WTC11 (cell line): Measurements from ENCODE around the gene MYO1H. TPM values are rescaled to one million over a fixed set of nuclear protein-coding genes. Genes with fewer than 3 reads are reported as not detected.

Experiments used
- ATAC-seq: fragments of 200-7000 bp; cut with Tn5 transposase; 2 replicates; pipeline ENCODE4 v1.10.0; 2021; ENCODE audit warnings: mild to moderate bottlenecking, moderate library complexity
- CTCF ChIA-PET: fragments of 300-600 bp; sonication (Branson Sonifier 250); formaldehyde crosslinking; loops from one replicate; lab custom pipeline; 2021; ENCODE audit warnings: antibody characterized with exemption; lab: Charles Lee
- POLR2A ChIA-PET: fragments of 350-600 bp; sonication (Branson Sonifier 250); formaldehyde crosslinking; loops from one replicate; lab custom pipeline; 2021; ENCODE audit warnings: antibody characterized with exemption; lab: Charles Lee
- DNase-seq: peaks from one replicate; pipeline ENCODE4 v3.0.0; 2021; ENCODE audit warnings: low spot score
- H3K27ac Mint-ChIP-seq: 2 replicates; pipeline ENCODE4 v1.8.0; 2021; ENCODE audit warnings: mixed read lengths
- H3K27me3 Mint-ChIP-seq: 2 replicates; pipeline ENCODE4 v1.8.0; 2021; ENCODE audit warnings: low read depth, mild to moderate bottlenecking, moderate library complexity, mixed read lengths
- H3K36me3 Mint-ChIP-seq: 2 replicates; pipeline ENCODE4 v1.8.0; 2021; ENCODE audit warnings: mixed read lengths
- H3K4me1 Mint-ChIP-seq: 2 replicates; pipeline ENCODE4 v1.8.0; 2022; ENCODE audit warnings: mixed read lengths
- H3K4me3 Mint-ChIP-seq: 2 replicates; pipeline ENCODE4 v1.8.0; 2021; ENCODE audit warnings: mild to moderate bottlenecking, moderate library complexity, mixed read lengths
- H3K9me3 Mint-ChIP-seq: 2 replicates; pipeline ENCODE4 v1.8.0; 2021; ENCODE audit warnings: mixed read lengths
- ATF6 ChIP-seq: sonication (generic); formaldehyde crosslinking; IDR thresholded peaks from 2 replicates; pipeline ENCODE4 v1.8.1; 2023; ENCODE audit warnings: mild to moderate bottlenecking, missing genetic modification reagents
- CREB1 ChIP-seq: sonication (generic); formaldehyde crosslinking; IDR thresholded peaks from 2 replicates; pipeline ENCODE4 v1.8.0; 2023; ENCODE audit warnings: mild to moderate bottlenecking, missing genetic modification reagents
- HMGXB4 ChIP-seq: sonication (generic); formaldehyde crosslinking; IDR thresholded peaks from 2 replicates; pipeline ENCODE4 v1.8.1; 2023; ENCODE audit warnings: mild to moderate bottlenecking, moderate library complexity, missing genetic modification reagents
- NFE2L1 ChIP-seq: sonication (generic); formaldehyde crosslinking; IDR thresholded peaks from 2 replicates; pipeline ENCODE4 v1.8.1; 2023; ENCODE audit warnings: missing genetic modification reagents
- SMAD3 ChIP-seq: sonication (generic); formaldehyde crosslinking; IDR thresholded peaks from 2 replicates; pipeline ENCODE4 v1.8.0; 2022; ENCODE audit warnings: missing genetic modification reagents, mild to moderate bottlenecking, borderline replicate concordance
- SMAD4 ChIP-seq: sonication (generic); formaldehyde crosslinking; IDR thresholded peaks from 2 replicates; pipeline ENCODE4 v1.8.0; 2022; ENCODE audit warnings: mild to moderate bottlenecking, missing genetic modification reagents
- STAT6 ChIP-seq: sonication (generic); formaldehyde crosslinking; conservative IDR thresholded peaks from 2 replicates; pipeline ENCODE4 v1.8.1; 2023; ENCODE audit warnings: mild to moderate bottlenecking, low read depth, missing genetic modification reagents, moderate library complexity
- ZBTB21 ChIP-seq: sonication (generic); formaldehyde crosslinking; IDR thresholded peaks from 2 replicates; pipeline ENCODE4 v1.8.1; 2023; ENCODE audit warnings: mild to moderate bottlenecking, missing genetic modification reagents, borderline replicate concordance
- ZNF232 ChIP-seq: sonication (generic); formaldehyde crosslinking; IDR thresholded peaks from 2 replicates; pipeline ENCODE4 v1.8.0; 2022; ENCODE audit warnings: mild to moderate bottlenecking, missing genetic modification reagents
- ZNF281 ChIP-seq: sonication (generic); formaldehyde crosslinking; IDR thresholded peaks from 2 replicates; pipeline ENCODE4 v1.8.0; 2023; ENCODE audit warnings: mild to moderate bottlenecking, missing genetic modification reagents
- total RNA-seq: library from RNA; stranded (reverse); gene quantifications from 3 replicates; pipeline ENCODE4 v1.2.3, GENCODE V29; 2021
- TF ChIP-seq, protein P1 (sequence below): sonication (generic); formaldehyde crosslinking; IDR thresholded peaks from 2 replicates; pipeline ENCODE4 v1.8.1; 2022; ENCODE audit warnings: low read depth, missing genetic modification reagents, borderline replicate concordance
- TF ChIP-seq, protein P2 (sequence below): sonication (generic); formaldehyde crosslinking; IDR thresholded peaks from 2 replicates; pipeline ENCODE4 v1.8.1; 2023; ENCODE audit warnings: mild to moderate bottlenecking, missing genetic modification reagents, moderate library complexity
- TF ChIP-seq, protein P3 (sequence below): sonication (generic); formaldehyde crosslinking; IDR thresholded peaks from 2 replicates; pipeline ENCODE4 v1.8.1; 2022; ENCODE audit warnings: missing genetic modification reagents, borderline replicate concordance
- TF ChIP-seq, protein P4 (sequence below): sonication (generic); formaldehyde crosslinking; IDR thresholded peaks from 2 replicates; pipeline ENCODE4 v1.8.0; 2022; ENCODE audit warnings: mild to moderate bottlenecking, missing genetic modification reagents

MYO1H gene
- total RNA-seq, 1 experiment from 2014 or later = 0.44 TPM

DNA sequence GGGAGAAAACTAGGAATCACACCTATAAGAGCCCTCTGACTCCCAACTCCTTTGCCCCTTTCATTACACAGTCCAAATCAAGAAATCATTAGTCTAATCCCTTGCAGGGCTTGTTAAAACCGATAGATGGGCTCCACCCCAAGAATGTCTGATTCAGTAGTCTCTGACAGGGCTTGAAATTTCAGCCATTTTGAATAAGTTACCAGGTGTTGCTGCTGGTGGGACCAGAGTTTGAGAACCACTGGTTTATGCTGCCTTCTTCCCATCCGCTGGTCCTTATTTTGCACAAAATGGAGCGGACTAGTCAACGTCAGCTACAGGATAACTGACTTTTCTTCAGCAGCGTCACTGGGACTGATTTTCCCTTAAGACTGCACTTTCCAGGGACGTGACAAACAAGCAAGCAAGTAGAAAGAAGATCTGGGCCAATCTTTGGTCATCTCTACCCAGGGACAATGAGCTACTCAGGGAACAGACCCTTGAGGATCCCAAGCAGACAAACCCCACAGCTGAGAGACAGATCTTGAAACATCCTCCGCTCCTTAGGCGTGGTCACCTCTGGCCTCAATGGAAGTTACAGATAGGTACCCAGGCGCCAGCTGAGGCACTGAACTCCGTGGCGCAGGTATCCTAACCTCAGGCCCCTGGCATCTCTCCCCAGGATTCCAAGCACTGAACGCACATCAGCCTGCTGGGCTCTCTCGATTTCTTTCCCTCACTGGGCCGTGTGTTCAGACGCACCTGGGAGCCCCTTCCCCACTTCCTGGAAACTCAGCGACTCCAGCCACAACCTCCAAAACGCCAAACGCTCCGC is 128.5 kb downstream of the MYO1H start:
- H3K36me3 Mint-ChIP-seq = peaks cover 3% of the 10 kb centered on the region; the same call in 1 of the 2 replicates
- ChIA-PET POLR2A (interaction anchor here (1.1 to 1.8 kb wide), 3 partner anchors 13 to 18 kb away, joined by 3 to 14 read pairs (median 4); no protein-coding TSS in a partner anchor), CTCF (interaction anchor here (1.0 to 6.7 kb wide), 6 partner anchors 14 to 91 kb away, joined by 3 to 44 read pairs (median 4); no protein-coding TSS in a partner anchor)
- no peaks in the 10 kb centered on the region for H3K27me3 Mint-ChIP-seq
- DNase-seq = no peak
- peak; percentile 7 for ATAC-seq
- peak overlapping the region; percentile 94 for H3K27ac Mint-ChIP-seq
- TF ChIP-seq, protein P1, sequence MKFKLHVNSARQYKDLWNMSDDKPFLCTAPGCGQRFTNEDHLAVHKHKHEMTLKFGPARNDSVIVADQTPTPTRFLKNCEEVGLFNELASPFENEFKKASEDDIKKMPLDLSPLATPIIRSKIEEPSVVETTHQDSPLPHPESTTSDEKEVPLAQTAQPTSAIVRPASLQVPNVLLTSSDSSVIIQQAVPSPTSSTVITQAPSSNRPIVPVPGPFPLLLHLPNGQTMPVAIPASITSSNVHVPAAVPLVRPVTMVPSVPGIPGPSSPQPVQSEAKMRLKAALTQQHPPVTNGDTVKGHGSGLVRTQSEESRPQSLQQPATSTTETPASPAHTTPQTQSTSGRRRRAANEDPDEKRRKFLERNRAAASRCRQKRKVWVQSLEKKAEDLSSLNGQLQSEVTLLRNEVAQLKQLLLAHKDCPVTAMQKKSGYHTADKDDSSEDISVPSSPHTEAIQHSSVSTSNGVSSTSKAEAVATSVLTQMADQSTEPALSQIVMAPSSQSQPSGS (CRISPR knock-in tag) = no peak
- TF ChIP-seq ZNF281 (CRISPR knock-in tag) = no peak
- TF ChIP-seq, protein P2, sequence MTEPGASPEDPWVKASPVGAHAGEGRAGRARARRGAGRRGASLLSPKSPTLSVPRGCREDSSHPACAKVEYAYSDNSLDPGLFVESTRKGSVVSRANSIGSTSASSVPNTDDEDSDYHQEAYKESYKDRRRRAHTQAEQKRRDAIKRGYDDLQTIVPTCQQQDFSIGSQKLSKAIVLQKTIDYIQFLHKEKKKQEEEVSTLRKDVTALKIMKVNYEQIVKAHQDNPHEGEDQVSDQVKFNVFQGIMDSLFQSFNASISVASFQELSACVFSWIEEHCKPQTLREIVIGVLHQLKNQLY = no peak
- no peak for TF ChIP-seq CREB1 (CRISPR knock-in tag)
- TF ChIP-seq ZBTB21 (CRISPR knock-in tag) = no peak
- no peak for TF ChIP-seq HMGXB4 (CRISPR knock-in tag)
- TF ChIP-seq, all 79 proteins: peak for 0
- Mint-ChIP-seq H3K4me1 (peaks cover 30% of the 10 kb centered on the region), H3K9me3 (no peaks in the 10 kb centered on the region), H3K4me3 (peak overlapping the region; percentile 94)

- ChIA-PET POLR2A (interaction anchor here (1.0 to 1.8 kb wide), 3 partner anchors 14 to 44 kb away, joined by 3 to 14 read pairs (median 4); no protein-coding TSS in a partner anchor), CTCF (interaction anchor here (0.7 to 6.7 kb wide), 10 partner anchors 15 to 369 kb away, joined by 3 to 44 read pairs (median 4); no protein-coding TSS in a partner anchor)
- peak; percentile 53 for ATAC-seq
- Mint-ChIP-seq H3K9me3 (no peaks in the 10 kb centered on the region), H3K27me3 (no peaks in the 10 kb centered on the region), H3K27ac (peak overlapping the region; percentile 99), H3K4me3 (peak overlapping the region; percentile 94), H3K4me1 (peaks cover 30% of the 10 kb centered on the region), H3K36me3 (peaks cover 3% of the 10 kb centered on the region; the same call in 1 of the 2 replicates)
- TF ChIP-seq ZNF232 (CRISPR knock-in tag) (no peak), NFE2L1 (CRISPR knock-in tag) (peak; percentile 65; the same call in 1 of the 2 replicates), ATF6 (CRISPR knock-in tag) (no peak), STAT6 (no peak), SMAD3 (CRISPR knock-in tag) (no peak), SMAD4 (CRISPR knock-in tag) (no peak)
- TF ChIP-seq, protein P3, sequence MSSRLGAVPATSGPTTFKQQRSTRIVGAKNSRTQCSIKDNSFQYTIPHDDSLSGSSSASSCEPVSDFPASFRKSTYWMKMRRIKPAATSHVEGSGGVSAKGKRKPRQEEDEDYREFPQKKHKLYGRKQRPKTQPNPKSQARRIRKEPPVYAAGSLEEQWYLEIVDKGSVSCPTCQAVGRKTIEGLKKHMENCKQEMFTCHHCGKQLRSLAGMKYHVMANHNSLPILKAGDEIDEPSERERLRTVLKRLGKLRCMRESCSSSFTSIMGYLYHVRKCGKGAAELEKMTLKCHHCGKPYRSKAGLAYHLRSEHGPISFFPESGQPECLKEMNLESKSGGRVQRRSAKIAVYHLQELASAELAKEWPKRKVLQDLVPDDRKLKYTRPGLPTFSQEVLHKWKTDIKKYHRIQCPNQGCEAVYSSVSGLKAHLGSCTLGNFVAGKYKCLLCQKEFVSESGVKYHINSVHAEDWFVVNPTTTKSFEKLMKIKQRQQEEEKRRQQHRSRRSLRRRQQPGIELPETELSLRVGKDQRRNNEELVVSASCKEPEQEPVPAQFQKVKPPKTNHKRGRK (CRISPR knock-in tag) = no peak
- TF ChIP-seq, protein P4, sequence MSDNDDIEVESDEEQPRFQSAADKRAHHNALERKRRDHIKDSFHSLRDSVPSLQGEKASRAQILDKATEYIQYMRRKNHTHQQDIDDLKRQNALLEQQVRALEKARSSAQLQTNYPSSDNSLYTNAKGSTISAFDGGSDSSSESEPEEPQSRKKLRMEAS (CRISPR knock-in tag) = no peak
- no peak for DNase-seq
Observed at GRCh38 chr12:109476807-109477184, 129.1 kb downstream of the MYO1H start.
